Stimulated activated CD4-positive, alpha-beta T cell treated with anti-CD3 and anti-CD28 coated beads, Interleukin-1b, Interleukin-23, amount 100 ng/mL, for 24 hours (primary cell): ENCODE data around the gene AMZ2.
A peak's percentile ranks its signal among the peaks of the same experiment; 100 is the strongest.

ENCODE experiments used
- DNase-seq, 4 experiments: peaks; one replicate each; pipeline ENCODE4 v3.0.0-alpha.2; 2020; ENCODE audit warnings: low read depth in 4 of 4, low spot score in 1 of 4

The AMZ2 gene

GRCh38 chr17:68290268-68290954 is 42.6 kb downstream of the AMZ2 start:
- DNase-seq = peak in 2 of 4 experiments; percentile 25 to 35

- peak; percentile 50 to 76 (median 63) for DNase-seq
These were observed 43.4 kb downstream of the AMZ2 start, which contains the start of the genes ARSG and SLC16A6 for GRCh38 chr17:68290955-68291835. Gene ARSG (plus strand): TSS chr17:68291495. CDS start chr17:68307494, 15,999 bp downstream. Gene SLC16A6 (minus strand): TSS chr17:68291127. CDS start chr17:68278320, 12,807 bp downstream.

- DNase-seq = peak; percentile 69 to 81 (median 73)
These were observed 44.2 kb downstream of the AMZ2 start for GRCh38 chr17:68291836-68292688.

- no peak for DNase-seq
These were observed 44.8 kb downstream of the AMZ2 start for GRCh38 chr17:68292689-68293040.

- DNase-seq = no peak
These were observed 45.8 kb downstream of the AMZ2 start for GRCh38 chr17:68293490-68294195.

- DNase-seq = no peak
These were observed 46.3 kb downstream of the AMZ2 start for GRCh38 chr17:68294196-68294555.

- no peak for DNase-seq
These were observed 46.8 kb downstream of the AMZ2 start for GRCh38 chr17:68294617-68295016.

GRCh38 chr17:68295086-68295485 is 47.2 kb downstream of the AMZ2 start:
- DNase-seq = peak in 1 of 4 experiments; percentile 29

GRCh38 chr17:68296217-68297191 is 48.7 kb downstream of the AMZ2 start:
- DNase-seq = peak in 1 of 4 experiments; percentile 12

- DNase-seq = no peak
These were observed 49.4 kb downstream of the AMZ2 start for GRCh38 chr17:68297195-68297594.

GRCh38 chr17:68298601-68299000 is 50.8 kb downstream of the AMZ2 start:
- no peak for DNase-seq

- DNase-seq = no peak
These were observed 52.0 kb downstream of the AMZ2 start for GRCh38 chr17:68299817-68300216.

GRCh38 chr17:68301438-68301959 is 53.7 kb downstream of the AMZ2 start:
- no peak for DNase-seq

- no peak for DNase-seq
These were observed 54.3 kb downstream of the AMZ2 start for GRCh38 chr17:68302066-68302564.

GRCh38 chr17:68302666-68303065 is 54.8 kb downstream of the AMZ2 start:
- no peak for DNase-seq

GRCh38 chr17:68304706-68305105 is 56.9 kb downstream of the AMZ2 start:
- no peak for DNase-seq

- DNase-seq = no peak
These were observed 57.3 kb downstream of the AMZ2 start for GRCh38 chr17:68305142-68305541.
